ENCODE results near the gene FN1. TPM values are rescaled to one million over a fixed set of nuclear protein-coding genes. Genes with fewer than 3 reads are reported as not detected.

Gene FN1
- total RNA-seq, 1 experiment from 2014 or later = 1,570 TPM

GRCh38 chr2:215442401-215442787, 6.5 kb upstream of the FN1 start:
- no peaks in the 10 kb centered on the region for H3K27me3 ChIP-seq (replicated peaks; ENCODE audit: insufficient read depth, low read depth, low read length, poor library complexity)
- H3K4me3 ChIP-seq (ENCODE audit: low read depth, low read length, poor library complexity, severe bottlenecking) = no peak overlapping the region
- no peak for DNase-seq (ENCODE audit: low spot score)
- peaks cover 18% of the 10 kb centered on the region for H3K4me1 ChIP-seq (ENCODE audit: insufficient read depth, low read length, poor library complexity, severe bottlenecking)
- CTCF ChIA-PET = no interaction called here
- no peaks in the 10 kb centered on the region for H3K9me3 ChIP-seq (ENCODE audit: low read depth, low read length, poor library complexity, severe bottlenecking)
- no peaks in the 10 kb centered on the region for H3K36me3 ChIP-seq (ENCODE audit: insufficient read depth, low read length, poor library complexity, severe bottlenecking)
- TF ChIP-seq EZH2 (IDR thresholded peaks at IDR 0.05; ENCODE audit: borderline replicate concordance, low read depth, low read length, poor library complexity, severe bottlenecking) = no peak
- 0 out of 2 replicates have a peak, but pooled peaks have one; percentile 17 for TF ChIP-seq CTCF (conservative IDR thresholded peaks at IDR 0.05; ENCODE audit: low read depth, low read length)
- BruUV-seq (replicated peaks) = no TSS peak
- no peak overlapping the region for H3K27ac ChIP-seq (ENCODE audit: low read depth, low read length, poor library complexity, severe bottlenecking)
- POLR2A ChIA-PET (ENCODE audit: low non-redundant PET) = no interaction called here
- intact Hi-C loops (cut with micrococcal nuclease; ENCODE audit: unreplicated experiment) = no loop called here

GRCh38 chr2:215441560-215442400, 5.9 kb upstream of the FN1 start:
- ChIA-PET CTCF (no interaction called here), POLR2A (ENCODE audit: low non-redundant PET) (no interaction called here)
- Histone ChIP-seq H3K4me3 (ENCODE audit: low read depth, low read length, poor library complexity, severe bottlenecking) (no peak overlapping the region), H3K9me3 (ENCODE audit: low read depth, low read length, poor library complexity, severe bottlenecking) (no peaks in the 10 kb centered on the region), H3K27me3 (replicated peaks; ENCODE audit: insufficient read depth, low read depth, low read length, poor library complexity) (no peaks in the 10 kb centered on the region), H3K27ac (ENCODE audit: low read depth, low read length, poor library complexity, severe bottlenecking) (no peak overlapping the region), H3K4me1 (ENCODE audit: insufficient read depth, low read length, poor library complexity, severe bottlenecking) (peaks cover 23% of the 10 kb centered on the region), H3K36me3 (ENCODE audit: insufficient read depth, low read length, poor library complexity, severe bottlenecking) (no peaks in the 10 kb centered on the region)
- intact Hi-C loops (cut with micrococcal nuclease; ENCODE audit: unreplicated experiment) = no loop called here
- no peak for DNase-seq (ENCODE audit: low spot score)
- TF ChIP-seq CTCF (conservative IDR thresholded peaks at IDR 0.05; ENCODE audit: low read depth, low read length) (no peak), EZH2 (IDR thresholded peaks at IDR 0.05; ENCODE audit: borderline replicate concordance, low read depth, low read length, poor library complexity, severe bottlenecking) (no peak)
- no TSS peak for BruUV-seq (replicated peaks)

- no peak for DNase-seq (ENCODE audit: low spot score)
- no peaks in the 10 kb centered on the region for H3K9me3 ChIP-seq (ENCODE audit: low read depth, low read length, poor library complexity, severe bottlenecking)
- no TSS peak for BruUV-seq (replicated peaks)
- no peak overlapping the region for H3K4me3 ChIP-seq (ENCODE audit: low read depth, low read length, poor library complexity, severe bottlenecking)
- H3K27ac ChIP-seq (ENCODE audit: low read depth, low read length, poor library complexity, severe bottlenecking) = no peak overlapping the region
- no peak for TF ChIP-seq EZH2 (IDR thresholded peaks at IDR 0.05; ENCODE audit: borderline replicate concordance, low read depth, low read length, poor library complexity, severe bottlenecking)
- no peak for TF ChIP-seq CTCF (conservative IDR thresholded peaks at IDR 0.05; ENCODE audit: low read depth, low read length)
- peaks cover under 1% of the 10 kb centered on the region for H3K36me3 ChIP-seq (ENCODE audit: insufficient read depth, low read length, poor library complexity, severe bottlenecking)
- H3K27me3 ChIP-seq (replicated peaks; ENCODE audit: insufficient read depth, low read depth, low read length, poor library complexity) = no peaks in the 10 kb centered on the region
- POLR2A ChIA-PET (ENCODE audit: low non-redundant PET) = no interaction called here
- CTCF ChIA-PET = no interaction called here
- H3K4me1 ChIP-seq (ENCODE audit: insufficient read depth, low read length, poor library complexity, severe bottlenecking) = peaks cover 23% of the 10 kb centered on the region
- intact Hi-C loops (cut with micrococcal nuclease; ENCODE audit: unreplicated experiment) = loop anchor here (5.0 kb wide), 1 partner anchor 347 kb away; no protein-coding TSS in a partner anchor
Observed at GRCh38 chr2:215439980-215440512, 4.2 kb upstream of the FN1 start.
